ENCODE measurements around the gene C11orf86.
"Not testable (repeated sequence)": the region's sequence is repeated elsewhere in the genome, so short reads cannot be mapped to it uniquely, and the experiment has no call there.

The C11orf86 gene

DNA sequence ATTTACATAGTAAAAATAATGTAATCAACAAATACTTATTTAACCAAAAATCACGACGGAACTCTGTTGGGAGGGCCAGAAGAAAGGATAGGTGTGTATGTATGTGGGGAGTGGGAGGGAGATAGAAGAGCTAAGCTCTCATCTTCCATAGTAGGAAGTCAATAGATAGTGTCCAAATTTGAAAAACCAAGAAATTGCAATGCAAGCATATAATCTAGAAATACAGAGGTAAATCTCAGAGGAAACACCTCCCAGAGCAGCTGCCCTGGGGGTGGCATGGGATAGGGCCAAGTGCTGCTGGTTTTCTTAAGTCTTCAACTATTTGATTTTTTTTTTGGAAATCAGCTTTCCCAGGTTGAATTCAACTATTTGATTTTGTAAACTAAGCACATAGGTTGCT, 16.9 kb downstream of the C11orf86 start:
- no peak for DNase-seq

DNA sequence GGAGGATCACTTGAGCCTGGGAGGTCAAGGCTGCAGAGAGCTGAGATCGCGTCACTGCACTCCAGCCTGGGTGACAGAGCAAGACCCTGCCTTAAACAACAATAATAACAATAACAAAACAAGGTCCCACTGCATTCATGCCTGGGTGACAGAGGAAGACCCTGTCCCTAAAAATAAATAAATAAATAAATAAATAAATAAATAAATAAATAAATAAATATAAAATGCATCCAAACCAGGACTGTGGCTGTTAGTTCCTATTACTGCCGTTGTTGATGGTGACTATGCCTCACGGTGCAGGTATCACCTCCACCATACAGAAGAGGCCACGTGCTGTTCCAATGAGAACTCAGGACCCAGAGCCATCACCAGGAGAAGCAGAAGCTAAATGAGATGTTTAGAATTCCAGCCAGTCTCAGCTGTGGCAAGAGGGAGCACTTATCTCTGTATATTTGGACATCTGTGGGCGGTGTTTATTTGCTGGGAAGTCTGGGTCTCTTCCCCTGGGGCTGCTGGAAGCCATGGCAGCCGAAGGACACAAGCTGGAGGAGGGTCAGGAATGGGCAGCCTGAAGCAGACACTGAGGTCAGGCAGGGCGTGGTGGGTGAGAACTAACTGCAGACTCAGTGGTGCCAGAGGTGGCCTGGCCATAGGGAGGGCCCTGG, 21.6 kb downstream of the C11orf86 start:
- DNase-seq: peak; percentile 17

DNA sequence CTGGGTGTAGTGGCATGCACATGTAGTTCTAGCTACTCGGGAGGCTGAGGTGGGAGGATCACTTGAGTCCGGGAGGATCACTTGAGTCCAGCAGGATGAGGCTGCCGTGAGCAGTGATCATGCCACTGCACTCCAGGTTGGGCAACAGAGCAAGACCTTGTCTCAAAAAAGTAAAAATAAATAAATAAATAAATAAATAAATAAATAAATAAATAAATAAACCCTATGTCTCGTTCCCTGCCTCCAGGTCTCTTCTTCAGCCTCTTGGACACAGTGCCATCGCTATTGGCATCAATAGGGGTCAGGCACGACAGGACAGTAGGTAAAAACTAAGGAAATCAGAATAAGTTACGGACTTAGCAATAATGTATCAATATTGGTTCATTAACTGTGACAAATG, 24.5 kb downstream of the C11orf86 start:
- no peak for DNase-seq

DNA sequence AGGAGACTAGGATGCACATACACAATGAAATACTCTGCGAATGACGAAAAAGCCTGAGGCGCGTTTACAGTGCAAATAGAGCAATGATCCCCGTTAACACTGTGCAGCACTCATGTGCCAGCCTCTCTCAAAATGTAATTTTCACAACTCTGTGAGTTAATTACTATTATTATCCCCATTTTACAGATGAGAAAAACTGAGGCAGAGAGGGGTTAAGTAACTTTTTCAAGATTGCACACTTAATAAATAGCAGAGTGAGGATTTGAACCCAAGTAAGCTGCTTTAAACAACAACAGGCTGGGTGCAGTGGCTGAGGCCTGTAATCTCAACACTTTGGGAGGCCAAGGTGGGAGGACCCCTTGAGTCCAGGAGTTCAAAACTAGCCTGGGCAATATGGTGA, 26.2 kb downstream of the C11orf86 start:
- DNase-seq: no peak

DNA sequence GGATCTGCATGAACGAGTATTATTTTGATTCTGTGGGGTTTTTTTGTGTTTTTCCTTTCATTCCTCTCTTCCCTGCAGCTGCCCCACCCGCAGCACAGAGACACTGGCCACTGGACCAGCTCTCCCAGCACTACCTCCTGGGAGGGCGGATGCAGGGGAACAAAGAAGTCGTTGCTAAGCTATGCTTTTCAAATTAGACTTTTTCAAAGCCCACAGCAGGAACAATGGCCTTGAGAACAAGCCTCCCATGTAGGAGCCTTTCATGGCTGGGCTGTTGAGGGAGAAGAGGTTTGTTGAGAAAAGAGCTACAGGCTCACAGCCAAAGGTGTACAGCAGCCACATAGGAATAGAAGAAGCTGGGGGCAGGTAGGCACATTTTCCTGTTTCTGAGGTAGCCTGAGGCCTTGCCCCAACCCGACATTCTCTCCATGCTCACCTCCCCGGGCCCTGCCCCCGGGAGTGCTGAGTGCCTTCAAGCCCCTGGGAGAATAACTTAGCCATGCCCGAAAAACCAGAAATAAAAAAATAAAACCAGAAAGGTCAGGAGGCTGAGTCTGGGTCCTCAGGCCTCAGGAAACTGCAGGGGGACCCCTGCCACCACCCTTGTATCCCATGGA, 27.3 kb downstream of the C11orf86 start:
- no peak for DNase-seq

DNA sequence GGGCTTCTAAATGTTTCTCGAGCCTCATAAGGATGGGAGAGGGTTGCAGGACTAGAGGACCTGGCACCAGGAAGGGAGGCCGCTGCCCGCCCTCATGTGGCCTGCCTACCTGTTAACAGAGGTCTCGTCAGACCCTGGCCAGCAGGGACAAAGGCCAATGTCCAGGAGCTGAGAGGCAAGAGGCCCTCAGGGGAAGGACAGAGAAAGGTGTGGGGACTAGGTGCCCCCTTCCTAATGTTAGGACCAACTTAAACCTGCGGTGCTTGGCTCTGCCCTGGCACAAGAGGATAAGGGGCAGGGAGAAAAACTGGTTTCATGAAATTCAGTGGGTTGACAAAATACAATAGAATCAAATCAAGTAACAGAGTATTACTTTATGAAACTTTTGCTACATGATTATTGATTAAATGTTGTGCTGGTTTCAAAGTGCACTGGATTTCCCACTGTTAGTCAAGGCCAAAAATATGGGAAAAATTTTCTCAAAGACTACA, 27.9 kb downstream of the C11orf86 start:
- DNase-seq: no peak

DNA sequence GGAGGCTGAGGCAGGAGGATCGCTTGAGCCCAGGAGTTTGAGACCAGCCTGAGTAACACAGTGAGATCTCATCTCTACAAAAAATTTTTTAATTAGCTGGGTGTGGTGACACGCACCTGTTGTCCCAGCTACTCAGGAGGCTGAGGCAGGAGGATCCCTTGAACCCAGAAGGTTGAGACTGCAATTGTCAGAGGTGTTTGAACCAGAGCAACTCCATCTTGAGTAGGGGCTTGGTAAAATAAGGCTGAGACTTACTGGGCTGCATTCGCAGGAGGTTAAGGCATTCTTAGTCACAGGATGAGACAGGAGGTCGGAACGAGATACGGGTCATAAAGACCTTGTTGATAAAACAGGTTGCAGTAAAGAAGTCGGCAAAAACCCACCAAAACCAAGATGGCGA, 30.1 kb downstream of the C11orf86 start:
- DNase-seq: not testable (repeated sequence)

DNA sequence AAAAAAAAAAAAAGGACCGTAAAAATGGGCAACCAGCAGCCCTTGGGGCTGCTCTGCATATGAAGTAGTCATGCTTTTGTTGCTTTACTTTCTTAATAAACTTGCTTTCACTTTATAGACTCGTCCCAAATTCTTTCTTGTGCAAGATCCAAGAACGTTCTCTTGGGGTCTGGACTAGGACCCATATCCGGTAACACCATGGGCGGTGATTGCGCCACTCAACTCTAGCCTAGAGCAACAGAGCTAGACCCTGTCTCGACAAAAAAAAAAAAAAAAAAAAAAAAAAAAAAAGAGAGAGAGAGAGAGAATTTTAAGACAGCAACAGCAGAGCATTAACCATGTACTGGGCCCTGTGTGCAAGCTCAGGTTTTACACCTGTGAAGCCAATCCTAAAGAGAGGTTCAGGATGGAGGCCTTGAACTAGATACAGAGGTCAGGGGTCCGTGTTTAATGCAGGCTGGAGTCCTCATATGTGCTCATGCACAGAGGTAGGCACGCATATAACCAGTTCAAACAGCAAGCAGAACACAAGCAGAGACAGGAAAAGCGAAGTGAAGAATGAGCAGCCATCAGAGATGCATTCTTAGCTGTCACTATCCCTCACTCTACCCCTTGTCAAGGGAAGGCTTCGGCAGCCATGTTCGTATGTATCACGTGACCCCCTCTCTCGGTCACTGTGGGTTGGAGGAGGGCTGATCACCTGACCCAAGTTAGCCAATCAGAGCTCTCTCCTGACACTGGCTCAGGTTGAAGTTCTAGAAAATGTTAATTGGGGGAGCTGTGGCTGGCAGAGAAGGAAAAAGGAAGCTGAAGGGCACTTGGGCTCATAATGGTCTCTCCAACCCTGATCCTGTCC, 31.2 kb downstream of the C11orf86 start:
- peak; percentile 37 for DNase-seq

DNA sequence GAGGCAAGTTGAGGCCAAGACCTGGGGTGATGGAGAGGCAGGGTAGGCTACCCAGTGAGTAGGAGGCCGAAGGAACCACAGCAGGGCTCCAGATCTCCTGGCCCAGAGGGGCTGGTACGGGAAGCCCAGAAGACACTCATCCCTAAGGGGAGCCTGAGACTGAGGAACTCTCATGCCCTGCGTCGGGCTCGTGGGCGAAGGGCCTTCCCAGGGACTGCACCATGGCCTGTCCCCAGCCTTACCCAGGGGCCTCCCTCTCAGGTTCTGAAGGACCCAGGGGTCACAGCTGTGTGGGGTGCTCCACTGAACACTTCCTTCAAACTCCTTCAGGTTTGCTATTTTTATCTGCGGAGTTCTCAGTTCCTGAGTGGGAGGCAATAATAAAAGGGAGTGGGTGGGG, 32.0 kb downstream of the C11orf86 start:
- no peak for DNase-seq

DNA sequence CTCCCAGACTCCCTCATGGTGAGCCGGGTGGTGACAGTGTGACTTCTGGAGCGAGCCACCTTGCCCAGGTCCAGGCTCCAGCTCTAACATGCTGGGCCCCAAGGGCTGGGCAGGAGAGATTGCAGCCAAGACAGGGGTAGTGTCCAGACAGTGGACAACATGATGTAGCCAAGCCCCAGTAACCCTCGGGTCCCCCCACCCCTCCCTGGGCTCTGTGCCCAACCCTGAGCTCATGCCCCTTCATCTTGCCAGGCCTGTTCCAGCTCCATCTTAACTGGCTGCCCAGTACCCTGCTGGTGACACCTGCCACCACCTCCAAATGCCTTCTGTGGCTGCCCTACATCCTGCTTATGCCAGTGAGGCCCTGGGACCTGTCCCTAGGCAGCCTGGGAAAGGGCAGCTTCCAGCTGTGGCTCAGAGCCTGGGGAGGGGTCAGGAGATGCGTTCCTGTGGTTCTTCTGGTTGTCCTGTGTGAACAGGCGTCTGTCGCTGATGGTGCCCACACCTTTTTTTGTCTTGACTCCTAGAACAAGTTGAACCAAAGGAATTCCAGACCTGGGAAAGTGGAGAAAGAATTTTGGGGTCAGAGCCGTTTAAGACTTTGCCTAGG, 35.3 kb downstream of the C11orf86 start:
- no peak for DNase-seq

DNA sequence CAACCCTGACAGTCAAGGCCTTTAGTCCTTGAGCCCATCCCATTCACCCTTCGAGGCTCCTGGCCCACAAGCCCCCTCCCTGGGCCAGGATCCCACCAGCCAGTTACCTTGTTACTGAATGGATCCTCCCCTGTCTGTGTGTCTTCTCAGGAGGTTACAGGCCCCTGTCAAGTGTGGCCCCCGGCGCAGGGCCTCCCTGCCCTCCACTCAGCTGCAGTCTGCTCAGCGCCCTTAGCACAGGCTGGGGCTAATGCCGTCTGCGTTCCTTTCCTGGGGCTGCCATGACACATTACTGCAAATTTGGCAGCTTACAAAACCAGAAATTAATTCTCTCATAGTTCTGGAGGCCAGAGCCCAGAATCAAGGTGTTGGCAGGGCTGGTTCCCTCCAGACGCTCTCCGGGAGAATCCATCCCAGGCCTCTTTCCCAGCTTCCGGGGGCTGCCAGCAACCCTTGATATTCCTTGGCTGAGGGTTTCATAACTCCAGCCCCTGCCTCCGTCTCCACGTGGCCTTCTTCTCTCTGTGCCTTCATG, 38.5 kb downstream of the C11orf86 start:
- DNase-seq: no peak

DNA sequence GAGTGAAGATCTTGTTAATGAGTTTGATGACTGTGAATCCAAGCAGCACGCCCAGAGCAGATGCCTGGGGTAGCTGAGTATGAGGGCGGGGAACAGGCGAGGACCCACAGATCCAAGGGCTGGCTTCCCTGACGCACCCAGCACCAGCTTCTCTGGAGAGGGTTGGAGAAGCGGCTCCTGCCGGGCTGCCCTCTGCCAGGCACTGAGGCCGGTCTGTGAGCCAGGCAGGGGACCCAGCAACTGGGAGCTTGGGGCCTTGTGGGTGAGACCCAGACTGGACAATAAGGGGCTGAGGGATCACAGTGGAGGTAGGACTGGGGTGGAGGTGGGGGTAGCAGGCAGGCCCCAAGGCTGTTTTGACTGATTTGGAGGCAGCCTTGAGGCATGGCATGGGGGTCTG, 39.2 kb downstream of the C11orf86 start:
- DNase-seq: no peak

DNA sequence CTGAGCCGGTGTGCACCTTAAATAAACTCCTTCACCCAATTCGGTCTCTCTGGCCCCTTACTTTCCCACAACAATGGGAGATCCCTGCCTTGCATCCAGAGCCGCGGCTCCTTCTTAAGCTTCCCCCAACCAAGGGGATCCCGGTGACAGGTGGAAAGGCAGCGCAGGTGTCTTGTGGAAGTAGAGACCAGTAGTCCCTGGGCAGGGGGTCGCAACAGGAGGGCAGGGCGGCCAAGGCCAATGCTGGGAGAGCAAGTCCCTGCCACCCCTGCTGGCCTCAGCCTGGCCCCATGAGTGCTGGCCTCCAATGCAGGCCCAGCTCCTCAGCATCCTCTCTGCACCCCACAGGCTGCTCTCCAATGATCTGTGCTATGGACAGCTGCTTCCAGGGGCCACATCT, 39.9 kb downstream of the C11orf86 start:
- DNase-seq: no peak

DNA sequence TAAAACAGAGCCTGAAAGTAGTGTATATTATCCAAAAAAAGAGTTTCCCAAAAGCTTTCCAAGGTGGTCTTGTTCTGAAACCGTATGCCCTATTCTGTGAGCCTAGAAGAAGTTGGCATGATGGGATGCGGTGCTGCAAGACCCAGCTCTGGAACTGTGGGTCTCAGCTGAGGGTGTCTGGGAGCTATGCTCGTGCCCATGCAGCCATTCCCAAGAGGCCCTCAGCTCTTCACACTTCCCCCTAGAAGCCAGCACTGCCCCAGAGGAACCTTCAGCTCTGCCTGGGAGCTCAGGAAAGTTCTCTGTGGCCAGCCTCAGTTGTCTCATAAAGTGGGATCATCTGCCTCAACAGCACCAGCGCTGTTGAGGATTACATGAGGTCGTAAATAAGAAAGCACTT, 41.4 kb downstream of the C11orf86 start:
- no peak for DNase-seq

DNA sequence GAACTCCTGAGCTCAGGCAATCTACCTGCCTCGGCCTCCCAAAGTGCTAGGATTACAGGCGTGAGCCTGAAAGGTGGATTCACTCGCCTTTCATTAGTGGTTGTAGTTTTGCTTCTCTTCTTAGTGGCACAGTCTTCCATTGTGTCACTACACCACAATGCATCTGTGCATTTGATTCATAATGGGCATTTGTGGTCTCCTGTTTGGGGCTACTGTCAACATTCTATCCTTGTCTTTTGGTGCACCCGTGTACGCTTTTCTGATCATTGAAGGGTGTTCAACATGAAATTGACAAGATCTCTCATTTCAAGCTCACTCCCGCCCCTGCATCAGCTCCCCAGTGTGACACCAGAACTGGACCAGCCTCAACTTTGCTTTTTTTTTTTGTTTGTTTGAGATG, 45.8 kb downstream of the C11orf86 start:
- DNase-seq: no peak

DNA sequence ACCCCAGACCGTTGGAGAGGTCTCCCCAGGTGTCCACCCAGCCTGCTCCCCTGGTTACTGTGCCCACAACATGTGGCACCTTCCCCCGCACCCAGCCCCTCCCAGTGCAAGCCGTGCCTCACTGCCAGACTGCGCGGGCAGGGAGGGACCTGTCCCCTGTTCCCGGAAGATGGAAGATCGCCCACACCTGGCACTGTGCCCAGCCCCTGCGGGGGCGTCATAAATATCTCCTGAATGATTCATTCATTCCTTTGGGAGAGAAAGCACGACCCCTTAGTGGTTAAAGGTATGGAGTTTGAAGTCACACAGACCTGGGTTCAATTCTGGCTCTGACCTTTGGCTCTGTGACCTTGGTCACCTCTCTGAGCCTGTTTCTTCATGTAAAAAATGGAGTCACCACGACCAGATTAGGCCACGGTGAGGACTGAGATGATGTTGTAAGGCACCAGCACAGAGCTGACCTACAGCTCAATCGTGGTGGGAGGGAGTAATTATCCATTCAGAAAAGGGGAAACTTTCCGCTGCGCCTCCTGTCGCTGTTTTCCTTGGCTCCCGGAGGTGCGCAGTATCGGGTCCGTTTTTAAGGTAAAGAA, 47.3 kb downstream of the C11orf86 start:
- peak; percentile 59 for DNase-seq

DNA sequence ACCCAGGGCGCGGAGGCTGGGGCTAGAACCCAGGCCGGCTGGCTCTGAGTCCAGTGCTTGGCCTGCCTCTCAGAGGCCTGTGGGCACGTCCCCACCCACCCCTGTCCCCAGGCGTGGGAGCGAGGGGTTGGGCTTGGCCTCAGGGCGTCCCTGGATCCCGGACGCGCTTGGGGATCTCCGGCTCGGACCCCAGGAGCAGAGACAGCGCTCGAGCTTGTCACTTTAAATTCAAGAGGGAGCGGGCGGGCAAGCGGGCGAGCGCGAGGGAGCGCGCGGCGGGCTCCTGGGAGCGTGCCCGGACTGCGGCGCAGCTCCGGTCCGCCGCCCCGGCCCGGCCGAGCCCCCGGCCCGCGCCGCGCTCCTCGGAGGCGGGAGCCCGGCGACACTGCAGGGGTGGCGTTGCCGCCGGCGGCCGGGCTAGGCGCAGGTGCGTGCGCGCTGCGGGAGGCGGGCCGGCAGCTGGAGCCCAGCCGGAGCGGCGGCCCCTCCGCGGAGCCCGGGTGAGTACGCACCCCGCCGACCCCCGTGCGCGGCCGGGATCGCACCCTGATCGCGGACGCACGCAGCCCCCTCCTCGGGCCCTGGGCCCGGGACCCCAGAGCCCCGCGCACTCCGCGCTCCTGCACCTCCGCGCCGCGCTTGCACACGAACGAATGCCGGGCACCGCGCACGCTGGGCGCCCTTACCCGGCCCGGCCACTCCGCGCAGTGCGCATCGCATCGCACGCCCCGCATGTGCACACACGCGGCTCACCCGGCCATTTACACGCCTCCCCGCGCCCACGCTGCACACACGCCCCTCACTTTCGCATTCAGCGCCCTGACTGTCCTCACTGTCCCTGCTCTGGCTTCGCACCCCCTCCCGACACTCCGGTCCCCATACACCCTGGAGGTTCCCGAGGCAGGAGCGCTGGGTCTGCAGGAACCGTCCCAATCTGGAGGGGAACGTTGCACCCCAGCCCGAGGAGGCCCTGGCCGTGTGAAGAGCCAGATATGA, 48.2 kb downstream of the C11orf86 start, which contains the start of gene SYT12:
SYT12 (plus strand) TSS at position 174 of the 996 bp plus-strand sequence. CDS start 7,011 bp downstream, outside the sequence.
- no peak for DNase-seq

DNA sequence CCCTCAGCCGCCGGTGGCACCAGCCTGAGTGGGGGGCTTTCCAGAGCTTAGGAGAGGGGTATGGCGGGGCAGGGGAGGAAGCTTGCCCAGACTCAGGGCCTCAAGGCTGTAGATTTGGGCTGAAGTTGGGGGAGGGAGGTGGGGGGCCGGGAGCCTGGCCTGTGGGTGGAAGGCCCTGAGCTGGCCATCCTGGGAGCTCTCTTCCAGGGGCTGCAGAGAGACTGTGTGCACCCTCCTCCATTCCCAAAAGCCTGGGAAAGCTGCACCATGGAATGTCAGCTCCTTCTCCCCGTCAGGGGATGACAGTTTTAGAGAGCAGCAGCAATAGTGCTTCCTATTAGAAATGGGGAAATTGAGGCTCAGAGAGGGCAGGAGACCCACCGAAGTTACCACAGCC, 48.9 kb downstream of the C11orf86 start:
- DNase-seq: no peak

DNA sequence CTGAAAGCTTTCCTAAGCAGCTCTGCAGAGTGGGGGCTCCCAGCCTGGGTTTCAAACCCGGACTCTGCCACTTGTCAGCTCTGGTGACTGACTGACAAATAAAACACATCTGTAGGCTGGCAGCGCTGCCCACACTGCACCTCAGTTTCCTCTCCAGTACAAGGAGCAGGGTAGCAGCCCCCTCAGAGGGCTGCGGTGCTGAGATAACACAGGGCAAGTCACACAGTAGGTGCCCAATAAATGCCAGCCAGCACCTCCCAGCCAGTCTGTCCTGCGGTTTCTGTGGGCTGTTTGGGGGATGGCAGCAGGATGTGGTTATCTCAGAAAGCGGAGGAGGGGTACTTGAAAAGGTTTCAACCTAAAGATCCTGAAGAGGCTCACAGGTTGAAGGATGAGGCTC, 49.3 kb downstream of the C11orf86 start:
- no peak for DNase-seq

DNA sequence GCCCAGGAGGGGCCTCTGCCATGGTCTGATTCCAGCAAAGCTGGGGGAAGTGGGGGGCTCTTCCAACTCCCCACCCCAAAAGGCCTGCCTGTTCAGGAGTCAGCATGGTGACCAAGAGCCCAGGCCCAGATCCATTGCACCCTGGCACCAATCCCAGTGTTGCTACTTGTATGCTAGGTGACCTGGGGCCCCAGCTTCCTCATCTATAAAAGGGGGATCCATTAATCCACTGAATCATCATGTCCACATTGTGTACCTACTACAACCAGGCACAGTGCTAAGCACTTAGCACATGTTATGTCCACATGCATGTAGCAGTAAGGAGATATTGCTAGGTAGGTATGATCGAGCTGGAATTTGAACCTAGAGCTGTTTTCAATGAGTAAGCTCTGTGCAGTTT, 49.9 kb downstream of the C11orf86 start:
- DNase-seq: no peak

DNA sequence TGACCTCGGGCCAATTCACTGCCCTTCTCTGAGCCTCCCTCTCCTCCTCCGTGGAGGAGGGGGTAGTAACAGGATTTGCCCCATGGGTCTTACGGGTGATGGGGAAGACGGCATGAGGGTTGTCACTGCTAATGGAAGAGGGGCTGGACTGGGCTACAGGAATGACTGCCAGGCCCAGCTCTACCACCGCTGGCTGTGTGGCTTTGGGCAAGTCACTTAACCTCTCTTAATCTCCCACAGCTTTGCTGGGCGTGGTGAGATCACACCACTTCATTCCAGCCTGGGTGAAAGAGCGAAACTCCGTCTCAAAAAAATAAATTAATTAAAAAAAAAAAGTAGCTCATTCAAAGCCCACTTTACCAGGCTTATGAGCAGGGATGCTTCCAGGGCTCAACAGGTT, 50.6 kb downstream of the C11orf86 start:
- DNase-seq: no peak
